GM18519 (cell line): Measurements from ENCODE around the gene MPRIP.

ENCODE experiments used
- ATAC-seq: cut with Tn5 transposase; IDR thresholded peaks from one replicate; pipeline ENCODE4 v1.9.1; 2021; ENCODE audit warnings: mild to moderate bottlenecking, moderate library complexity; ENCODE audit not compliant: unreplicated experiment, low FRiP score

MPRIP gene

DNA sequence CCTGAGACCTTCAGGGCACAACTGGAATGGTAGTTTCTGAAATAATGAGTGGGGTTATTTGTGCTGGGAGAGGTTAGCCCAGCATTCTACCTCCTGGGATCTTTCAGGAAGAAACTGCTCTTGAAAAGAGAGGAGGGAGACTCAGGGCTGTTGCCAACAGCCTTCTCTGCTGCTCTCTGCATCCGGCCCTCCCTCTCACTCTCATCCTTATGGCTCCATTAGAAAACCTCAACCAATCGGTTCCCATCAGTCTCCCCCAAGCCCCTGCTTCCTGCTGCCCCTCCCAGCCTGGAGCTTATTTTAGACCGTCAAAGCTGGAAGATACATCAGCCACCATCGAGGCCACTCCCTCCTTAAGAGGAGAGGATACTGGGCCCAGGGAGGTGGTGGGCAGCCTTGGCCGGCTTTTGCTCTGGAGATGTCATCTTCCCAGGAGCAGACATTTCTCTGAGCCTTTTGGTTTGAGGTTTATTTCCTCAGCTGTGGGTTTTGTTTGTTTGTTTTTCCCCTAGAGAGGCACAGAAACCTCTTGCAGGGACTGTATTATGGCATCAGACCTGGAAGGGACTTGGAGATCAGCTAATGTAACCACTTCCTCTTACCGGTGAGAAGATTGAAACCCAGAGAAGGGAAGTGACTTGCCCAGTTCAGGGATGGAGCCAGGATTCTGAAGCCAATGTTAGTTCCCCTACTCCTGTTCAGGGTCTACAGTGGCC is 2.7 kb downstream of the MPRIP start:
- no peak for ATAC-seq

DNA sequence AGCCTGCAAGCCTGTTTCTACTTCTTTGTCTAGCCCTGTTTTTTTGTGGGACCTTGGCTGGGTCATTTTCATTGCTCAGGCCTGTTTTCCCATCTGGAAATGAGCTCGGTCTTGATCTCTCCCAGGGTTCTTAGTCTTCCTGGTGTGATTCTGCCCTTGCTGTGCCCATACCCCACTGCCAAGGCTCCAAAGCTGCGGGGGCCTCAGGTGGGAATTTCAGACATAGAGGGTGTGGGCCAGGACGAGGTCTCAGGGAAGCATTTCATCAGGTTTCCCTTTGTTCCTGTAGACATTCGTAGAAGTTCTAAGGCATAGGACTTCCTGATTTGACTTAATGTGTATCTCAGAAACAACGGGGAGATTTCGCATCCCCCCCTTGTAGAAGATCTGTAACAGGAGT is 5.8 kb downstream of the MPRIP start:
- no peak for ATAC-seq

DNA sequence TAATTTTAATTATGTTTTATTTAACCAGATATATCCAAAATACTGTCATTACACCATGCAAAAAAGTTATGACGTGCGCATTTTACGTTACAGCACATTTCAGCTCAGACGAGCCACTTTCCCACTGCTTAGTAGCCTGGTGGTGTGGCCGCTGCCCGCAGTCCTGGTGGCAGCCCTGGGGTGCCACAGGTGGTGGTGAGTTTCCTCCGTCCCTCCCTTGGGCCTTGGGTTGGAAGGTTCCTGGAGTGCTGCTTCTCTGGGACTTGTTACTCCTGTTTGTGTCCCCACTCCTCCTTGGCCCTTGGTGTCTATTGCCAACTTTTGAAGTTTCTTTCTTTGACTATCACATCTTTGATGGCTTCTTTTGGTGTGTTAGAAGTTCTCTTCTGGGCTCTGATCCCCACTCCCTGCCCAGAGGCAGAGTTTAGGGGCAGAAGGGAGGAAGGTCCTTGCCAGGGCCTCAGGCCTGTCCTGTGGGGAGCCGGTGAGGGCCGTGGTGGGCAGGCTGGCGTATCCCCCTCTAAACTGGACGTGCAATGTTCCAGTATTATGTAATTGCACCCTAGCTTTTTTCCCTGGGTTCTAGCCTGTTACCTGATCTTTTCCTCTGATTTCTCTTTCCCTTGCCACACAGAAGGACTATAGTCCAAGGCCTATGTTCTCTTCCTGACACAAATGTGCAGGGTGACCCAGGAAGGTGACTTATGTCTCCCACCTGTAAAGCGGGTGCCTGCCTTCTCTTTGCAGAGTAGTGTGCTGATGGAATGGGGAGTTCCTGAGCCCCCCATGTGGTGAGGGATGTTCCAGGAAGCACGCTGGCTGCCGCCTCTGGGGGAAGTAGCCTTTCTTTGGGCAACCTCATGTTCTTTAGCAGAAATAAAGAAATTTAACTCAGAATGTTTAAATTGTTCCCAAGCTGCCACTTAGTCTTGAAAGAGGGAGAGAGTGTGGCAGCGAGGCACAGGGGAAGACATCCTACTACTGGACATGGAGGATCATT is 8.4 kb downstream of the MPRIP start:
- ATAC-seq, result no peak

DNA sequence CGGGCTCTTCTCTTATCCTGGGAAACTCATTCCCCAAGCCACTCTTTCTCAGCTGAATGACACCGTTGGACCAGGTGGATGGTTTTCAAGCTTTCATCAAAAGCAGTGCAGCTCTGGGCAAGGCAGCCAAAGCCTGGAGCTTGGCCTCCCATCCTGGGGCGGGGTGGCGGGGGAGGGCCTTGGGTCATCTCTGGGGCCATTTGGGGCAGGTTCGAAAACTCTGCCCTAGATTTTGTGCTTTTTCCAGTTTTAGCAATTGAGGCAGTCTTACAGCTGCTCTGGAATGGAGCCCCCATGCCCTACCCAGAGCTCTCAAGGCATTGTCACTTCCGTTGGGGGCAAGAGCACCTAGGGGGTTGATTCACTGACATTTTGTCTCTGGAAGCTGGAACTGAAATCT is 9.1 kb downstream of the MPRIP start:
- no peak for ATAC-seq

DNA sequence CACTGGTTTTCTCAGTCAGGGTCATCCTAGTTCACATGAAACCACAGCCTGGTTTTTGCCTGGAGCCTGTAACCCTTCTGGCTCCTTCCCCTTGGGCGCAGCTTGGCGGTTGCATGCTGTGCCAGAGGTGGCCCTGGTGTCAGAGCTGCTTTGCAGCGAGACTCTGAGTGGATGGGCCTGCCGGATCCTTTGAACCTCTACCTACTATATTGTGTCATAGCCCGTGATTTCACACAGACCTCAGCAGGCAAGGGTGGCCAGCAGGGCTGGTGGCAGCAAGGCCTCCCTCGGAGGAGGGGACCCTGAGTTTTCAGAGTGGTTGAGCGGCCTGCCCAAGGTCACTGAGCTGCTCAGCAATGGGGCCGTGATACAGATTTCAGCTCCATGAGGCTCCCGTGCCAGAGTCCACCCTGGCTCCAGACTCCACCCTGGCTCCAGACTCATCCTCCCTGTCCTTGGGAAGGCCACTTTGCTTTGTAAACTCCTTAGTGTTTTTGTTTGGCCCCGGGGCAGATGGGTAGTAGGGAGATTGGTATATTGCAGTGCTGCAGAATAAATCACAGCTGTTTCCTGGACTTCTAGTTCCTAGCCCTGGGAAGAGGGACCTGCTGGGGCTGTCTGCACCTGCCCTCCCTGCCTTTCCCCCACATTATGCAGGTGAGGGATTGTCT is 9.7 kb downstream of the MPRIP start:
- no peak for ATAC-seq

DNA sequence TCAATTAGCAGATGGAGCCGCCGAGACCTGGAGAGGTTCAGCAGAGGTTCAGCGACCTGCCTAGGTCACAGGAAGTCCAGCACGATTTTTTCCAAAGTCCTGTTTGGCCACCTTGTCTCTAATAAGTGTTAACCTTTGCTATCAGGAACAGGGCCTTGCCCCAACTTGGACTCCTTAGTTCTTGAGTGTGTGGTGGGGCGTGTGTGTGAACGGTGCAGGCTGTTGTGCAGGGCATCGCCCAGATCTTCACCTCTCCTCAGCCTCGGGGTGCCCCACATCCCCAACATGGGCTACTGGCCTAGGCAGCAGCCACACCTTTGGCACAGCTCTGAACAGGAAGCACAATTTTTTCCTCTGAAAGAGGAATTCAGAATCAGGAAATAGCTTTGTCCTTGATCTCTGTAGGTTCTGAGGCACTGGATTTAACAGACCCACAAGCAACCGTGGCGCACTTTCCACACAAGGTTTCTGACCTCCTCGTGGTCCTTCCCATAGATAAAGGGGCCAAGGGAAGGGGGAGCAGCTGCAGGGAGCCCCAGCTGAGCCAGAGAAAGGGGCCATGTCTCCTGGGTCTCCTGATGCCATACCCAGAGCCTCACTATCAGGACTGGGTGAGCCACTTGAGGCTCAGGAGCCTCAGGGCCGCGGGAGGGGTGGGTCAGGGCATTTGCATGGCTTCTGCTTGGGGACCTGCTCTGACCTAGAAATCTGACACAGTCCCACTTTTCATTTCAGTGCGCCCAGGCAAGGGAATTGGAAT is 10.4 kb downstream of the MPRIP start:
- ATAC-seq, result no peak

DNA sequence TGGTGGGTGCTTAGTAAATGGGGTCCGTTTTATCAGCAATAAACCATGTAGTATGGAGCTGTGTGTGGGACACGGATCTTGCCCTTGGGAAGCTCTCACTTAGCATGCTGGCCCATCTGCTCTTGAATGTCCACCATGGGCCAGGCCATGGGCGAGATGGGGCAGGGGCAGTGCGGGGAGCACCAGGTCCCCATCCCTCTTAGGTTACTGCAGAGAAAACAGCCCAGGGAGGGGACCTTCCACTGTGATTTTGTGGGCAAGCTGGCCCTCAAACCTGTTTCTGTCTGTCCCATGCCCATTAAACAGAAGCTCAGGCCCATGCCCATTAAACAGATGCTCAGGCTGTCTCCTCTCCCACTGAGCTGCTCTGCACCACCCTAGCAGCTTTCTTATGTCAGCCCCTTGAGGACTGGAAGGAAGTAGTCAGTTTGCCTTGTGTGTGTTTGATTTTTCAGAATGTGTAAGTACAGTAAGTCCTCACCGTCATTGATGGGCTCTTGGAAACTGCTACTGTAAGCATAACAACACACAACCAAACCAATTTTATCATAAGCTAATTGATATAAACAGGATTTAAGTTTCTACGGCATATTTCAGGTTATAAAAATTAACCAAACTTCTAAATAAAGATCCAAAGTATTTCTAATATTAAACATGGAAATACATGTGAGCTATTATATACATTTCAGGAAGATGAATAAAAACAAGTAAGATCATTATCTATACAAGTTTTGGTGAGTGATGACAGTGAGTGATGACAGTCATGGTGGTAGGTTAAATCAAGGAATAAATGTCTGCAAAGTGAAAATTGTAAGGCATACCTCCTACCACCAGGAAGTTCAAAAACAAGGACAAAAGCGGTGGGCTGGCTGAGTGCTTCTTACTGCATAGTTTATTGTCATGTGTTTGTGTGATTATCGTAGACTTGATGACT is 11.5 kb downstream of the MPRIP start:
- no peak for ATAC-seq

DNA sequence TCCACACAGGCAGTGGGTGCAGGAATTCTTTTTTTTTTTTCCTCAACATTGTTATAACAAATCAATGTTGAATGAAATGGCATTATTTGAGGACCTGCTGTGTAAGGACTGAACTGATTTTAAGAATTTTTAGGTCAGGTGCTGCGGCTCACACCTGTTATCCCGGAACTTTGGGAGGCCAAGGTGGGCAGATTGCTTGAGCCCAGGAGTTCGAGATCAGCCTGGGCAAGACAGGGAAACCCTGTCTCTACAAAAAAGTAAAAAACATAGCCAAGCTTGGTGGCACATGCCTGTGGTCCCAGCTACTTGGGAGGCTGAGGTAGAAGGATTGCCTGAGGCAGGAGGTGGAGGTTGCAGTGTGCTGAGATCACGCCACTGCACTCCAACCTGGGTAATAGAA is 12.4 kb downstream of the MPRIP start:
- ATAC-seq, result no peak

DNA sequence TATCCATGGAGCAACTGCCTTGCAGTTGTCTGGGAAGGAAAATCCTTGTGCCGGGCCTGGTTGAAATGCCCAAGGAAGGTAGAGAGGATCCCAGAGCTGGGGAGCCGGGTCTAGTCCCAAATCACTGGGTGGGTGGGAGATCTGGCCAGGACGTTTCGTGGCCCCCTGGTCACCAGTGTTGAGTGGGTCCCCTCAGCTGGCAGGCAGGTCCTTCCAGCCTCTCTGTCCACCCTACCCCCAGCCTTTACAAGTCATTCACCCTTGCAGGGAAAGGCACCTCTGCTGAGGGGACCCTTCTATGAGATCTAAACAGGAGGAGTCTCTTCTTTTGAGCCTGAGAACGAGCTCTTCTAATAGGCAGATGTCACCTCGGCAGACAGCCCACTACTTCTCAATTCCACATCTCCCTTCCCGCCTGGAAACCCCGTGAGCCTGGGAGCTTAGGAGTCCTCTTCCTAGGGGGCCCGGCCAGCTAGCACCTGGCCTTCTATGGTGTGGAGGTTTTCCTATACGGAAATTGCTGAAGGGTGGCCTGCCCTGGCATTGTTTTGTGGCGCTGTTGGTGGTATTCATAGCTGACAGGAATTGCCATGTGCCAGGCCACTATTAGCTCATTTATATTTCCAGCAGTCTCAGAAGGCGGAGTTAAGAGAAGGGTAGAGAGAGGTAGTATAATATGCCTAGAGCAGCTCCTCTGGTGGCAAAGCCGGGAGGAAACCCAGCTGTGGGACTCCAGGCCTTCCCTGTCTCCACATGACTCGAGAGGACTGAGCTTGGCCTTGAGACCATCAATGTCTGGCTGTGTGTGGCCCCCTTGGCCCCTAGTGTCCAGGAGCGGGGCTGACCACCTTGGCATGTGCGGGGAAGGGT is 13.3 kb downstream of the MPRIP start:
- ATAC-seq, result no peak

DNA sequence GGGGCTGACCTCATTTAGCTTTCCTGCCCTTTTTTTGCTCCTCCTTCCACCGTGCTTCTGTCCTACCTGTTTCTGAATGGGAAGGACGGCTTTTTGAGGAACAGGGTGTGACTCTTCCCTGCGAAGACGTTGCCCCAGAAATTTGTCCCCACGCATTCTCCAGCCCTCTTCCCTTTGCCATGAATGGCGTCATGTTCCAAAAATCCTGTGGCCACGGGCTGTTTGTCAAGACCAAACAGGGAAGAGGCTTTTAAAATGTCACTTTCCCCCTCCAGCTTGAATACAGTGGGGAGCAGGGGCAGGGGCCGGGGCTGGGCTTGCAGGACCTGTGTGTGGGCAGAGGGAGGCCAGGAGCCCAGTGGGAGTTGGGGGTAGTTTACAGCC is 13.9 kb downstream of the MPRIP start:
- no peak for ATAC-seq

DNA sequence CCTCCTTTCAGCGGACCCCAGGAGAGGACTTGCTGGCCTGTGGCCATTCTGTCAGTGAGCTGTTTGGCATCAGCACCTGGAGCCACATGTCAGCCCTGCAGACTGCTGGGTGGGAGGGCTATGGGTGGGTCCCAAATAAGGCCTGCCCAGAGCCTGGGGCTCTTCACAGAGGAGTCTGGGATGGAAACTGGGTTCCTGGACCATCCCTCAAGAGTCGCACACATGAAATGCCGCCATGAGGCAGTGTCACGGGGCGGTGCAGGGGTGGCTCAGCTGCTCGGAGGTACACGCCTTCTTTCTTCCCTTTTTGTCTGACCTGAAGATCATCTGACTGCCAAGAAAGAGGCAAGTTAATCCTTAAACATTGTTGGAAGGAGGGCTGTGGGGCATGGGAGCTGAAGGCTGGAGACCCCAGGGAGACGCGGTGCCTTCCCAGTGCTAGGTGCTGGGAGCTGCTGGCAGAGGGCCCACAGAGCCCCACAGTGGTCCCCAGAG is 14.8 kb downstream of the MPRIP start:
- no peak for ATAC-seq

DNA sequence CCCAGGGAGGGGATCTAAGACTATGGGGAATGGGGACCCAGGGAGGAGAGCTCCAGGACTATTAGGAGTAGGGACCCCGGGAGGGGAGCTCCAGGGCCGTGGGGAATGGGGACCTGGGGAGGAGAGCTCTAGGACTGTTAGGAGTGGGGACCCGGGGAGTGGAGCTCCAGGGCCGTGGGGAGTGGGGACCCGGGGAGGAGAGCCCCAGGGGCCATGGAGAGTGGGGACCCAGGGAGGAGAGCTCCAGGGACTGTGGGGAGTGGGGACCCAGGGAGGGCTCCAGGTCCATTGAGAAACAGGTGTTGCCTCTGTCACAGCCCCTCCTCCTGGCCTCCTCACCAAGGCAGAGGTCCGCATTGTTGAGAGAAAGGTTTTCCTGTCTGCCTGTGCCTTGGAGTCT is 16.0 kb downstream of the MPRIP start:
- no peak for ATAC-seq

DNA sequence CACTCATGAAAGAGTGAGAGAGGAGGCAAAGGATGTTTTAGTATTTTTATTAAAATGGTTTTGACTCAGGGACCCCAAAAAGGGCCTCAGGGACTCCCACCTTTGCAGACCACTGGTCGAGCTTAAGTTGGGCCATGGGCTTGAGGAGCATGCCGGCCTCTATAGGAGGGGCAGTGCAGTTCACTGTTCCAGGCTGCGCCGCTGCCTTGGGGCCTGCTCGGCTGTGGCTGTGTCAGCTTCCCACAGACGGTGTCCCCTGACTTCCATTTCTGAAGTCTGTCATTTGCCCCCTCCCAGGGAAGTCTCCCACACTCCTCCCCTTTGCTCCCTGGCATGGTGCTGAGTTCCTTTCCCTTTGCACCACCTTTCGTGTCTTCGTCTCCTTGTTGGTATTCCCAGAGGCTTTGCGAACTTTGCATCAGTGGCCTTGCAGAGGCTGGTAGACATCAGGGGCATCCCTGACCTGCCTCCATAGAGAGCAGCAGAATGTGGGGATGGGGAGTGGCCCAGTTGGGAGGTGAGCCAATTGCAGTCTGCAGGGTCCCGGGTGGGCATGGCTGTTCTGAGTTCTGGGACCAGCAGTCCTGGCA is 17.1 kb downstream of the MPRIP start:
- no peak for ATAC-seq

DNA sequence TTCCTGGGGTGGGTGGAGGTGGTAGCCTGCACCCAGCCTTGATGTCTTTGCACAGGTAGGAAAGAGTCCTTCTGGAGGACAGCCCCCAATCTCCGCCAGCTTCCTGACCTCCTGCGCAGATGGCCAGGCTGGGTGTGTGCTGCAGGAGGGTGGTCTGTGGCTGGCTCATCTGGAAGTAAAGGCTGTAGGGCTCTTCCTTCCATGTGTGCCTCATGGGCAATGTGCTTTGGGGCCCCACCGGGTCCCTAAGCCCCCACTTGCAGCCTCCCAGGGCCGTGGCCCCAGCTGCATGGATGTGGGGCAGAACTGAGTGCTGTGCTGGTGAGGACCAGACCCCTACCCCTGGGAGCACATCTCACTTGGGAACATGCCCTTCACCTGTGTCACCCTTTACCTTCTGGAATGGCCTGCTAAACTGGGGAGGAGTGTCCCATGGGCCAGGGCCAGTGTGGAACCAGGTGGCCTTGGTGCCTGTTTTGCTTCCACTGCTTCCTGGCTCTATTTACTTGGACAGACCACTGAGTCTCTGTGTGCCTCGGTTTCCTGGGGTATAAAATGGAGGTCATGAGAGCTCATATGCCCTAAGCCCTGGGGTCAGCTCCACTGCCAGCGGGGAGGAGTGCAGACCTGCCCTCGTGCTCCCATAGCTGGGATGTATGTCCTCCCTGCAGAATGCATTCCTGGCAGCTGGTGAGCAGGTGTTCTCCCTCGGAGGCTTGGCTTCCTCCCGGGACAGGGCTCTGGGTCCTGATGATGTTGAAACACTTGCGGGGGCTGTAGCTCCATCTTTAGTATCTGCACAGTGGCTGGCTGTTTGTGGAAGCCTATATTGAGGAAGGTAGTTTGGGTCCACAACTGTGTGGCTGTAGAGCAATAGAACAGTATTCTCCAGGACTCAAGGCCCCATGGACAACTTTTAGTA is 18.0 kb downstream of the MPRIP start:
- no peak for ATAC-seq

DNA sequence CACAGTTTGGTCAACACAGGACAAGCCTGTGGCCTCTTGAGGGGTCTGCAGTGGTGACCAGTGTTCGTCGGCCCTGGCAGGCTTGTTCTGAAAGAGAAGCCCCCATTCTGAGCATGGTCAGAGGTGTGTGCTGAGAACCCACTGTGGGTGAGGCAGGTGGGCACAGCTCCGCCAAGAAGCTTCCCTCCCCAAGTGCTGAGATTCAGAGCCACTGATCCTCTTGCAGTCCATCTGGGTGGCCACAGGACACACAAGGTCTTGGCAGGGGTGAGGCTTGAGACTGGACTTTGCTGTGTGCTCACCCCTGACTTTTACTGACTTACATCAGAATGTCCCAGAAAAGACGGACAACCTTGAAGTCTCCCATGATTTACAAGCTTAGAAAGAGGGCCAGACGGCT is 18.7 kb downstream of the MPRIP start:
- no peak for ATAC-seq

DNA sequence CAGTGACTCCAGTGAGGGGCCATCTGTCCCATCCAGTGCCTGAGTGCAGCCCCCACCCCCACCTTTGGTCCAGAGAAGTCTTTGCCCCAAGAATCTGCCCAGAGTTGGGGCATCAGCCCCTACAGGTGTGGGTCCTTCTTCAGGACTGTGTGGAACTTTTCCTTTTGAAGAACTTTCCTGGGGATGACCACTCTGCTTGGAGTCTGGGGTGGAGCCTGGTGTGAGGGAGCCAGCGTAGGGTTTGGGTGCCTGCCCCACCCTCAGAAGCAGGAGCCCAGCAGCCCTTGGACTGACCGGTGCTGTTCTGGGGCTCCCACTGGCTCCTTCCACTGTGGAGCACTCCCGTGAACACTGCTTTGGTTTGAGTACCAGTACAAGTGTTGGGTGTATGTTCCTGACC is 19.3 kb downstream of the MPRIP start:
- ATAC-seq, result no peak

DNA sequence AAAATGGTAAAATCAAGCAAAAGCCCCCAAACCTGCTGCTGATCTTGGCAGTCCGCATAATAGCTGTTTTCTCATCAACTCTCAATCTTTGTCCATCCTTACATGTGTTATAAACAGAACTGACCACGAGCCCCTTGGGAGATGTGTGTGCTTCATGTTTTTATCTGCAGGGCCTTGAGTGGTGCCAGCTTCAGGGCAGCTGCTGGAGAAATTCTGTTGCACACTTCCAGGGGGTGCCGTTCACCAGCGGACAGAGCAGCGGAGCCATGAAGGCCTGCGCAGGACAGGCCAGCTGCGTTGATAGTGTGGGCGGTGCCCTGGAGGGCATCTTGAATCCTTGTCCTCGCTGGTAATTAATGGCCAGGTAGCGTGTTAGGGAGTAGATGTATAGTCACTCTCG is 20.1 kb downstream of the MPRIP start:
- no peak for ATAC-seq
